CD4-positive, CD25-positive, alpha-beta regulatory T cell (primary cell): Measurements from ENCODE around the gene HTR1D. TPM values are rescaled to one million over a fixed set of nuclear protein-coding genes. Genes with fewer than 3 reads are reported as not detected.

Experiments
- ATAC-seq, 2 donors: fragments of 150-1000 bp; cut with Tn5 transposase; one replicate each; pipeline ENCODE4 v1.10.0; 2021; ENCODE audit warnings: low read depth in 2 of 2, moderate number of reproducible peaks in 2 of 2, moderate library complexity in 1 of 2
- DNase-seq, 3 donors: peaks; one replicate each; pipeline versions ENCODE4 v3.0.0 to v3.0.0-alpha.2; 2012 to 2022; ENCODE audit warnings: mixed read lengths in 1 of 3
- H3K27ac ChIP-seq: one replicate; pipeline ENCODE4 v1.7.0; 2013; ENCODE audit warnings: mild to moderate bottlenecking, low read length; ENCODE audit not compliant: insufficient read depth, poor library complexity, severe bottlenecking
- H3K27me3 ChIP-seq: one replicate; pipeline ENCODE4 v1.7.0; 2013; ENCODE audit warnings: low read length; ENCODE audit not compliant: control insufficient read depth, insufficient read depth
- H3K36me3 ChIP-seq: one replicate; pipeline ENCODE4 v1.7.0; 2013; ENCODE audit warnings: mild to moderate bottlenecking, low read length, moderate library complexity; ENCODE audit not compliant: control insufficient read depth, insufficient read depth
- H3K4me1 ChIP-seq: 2 replicates; pipeline ENCODE4 v1.7.0; 2013; ENCODE audit warnings: mild to moderate bottlenecking, low read length; ENCODE audit not compliant: insufficient read depth, control insufficient read depth, poor library complexity, severe bottlenecking
- H3K4me3 ChIP-seq: one replicate; pipeline ENCODE4 v1.7.0; 2013; ENCODE audit warnings: low read depth, mild to moderate bottlenecking, low read length, moderate library complexity
- H3K9me3 ChIP-seq, 2 experiments: 1 replicate in 1 of 2; 2 replicates in 1 of 2; pipeline ENCODE4 v1.7.0; 2013; ENCODE audit warnings: low read length in 2 of 2, mild to moderate bottlenecking in 1 of 2, moderate library complexity in 1 of 2; ENCODE audit not compliant: control insufficient read depth in 2 of 2
- H3K27ac Mint-ChIP-seq, 3 donors: one replicate each; pipeline ENCODE4 v1.8.0; 2020 to 2022; ENCODE audit warnings: mild to moderate bottlenecking in 3 of 3, mixed read lengths in 3 of 3, moderate library complexity in 2 of 3
- H3K27me3 Mint-ChIP-seq: one replicate; pipeline ENCODE4 v1.8.0; 2022; ENCODE audit warnings: mild to moderate bottlenecking, mixed read lengths
- H3K36me3 Mint-ChIP-seq: one replicate; pipeline ENCODE4 v1.8.0; 2020; ENCODE audit warnings: mixed read lengths
- H3K4me1 Mint-ChIP-seq, 4 donors: one replicate each; pipeline ENCODE4 v1.8.0; 2020 to 2022; ENCODE audit warnings: mixed read lengths in 4 of 4, mild to moderate bottlenecking in 1 of 4
- H3K4me3 Mint-ChIP-seq, 4 donors: one replicate each; pipeline ENCODE4 v1.8.0; 2020 to 2022; ENCODE audit warnings: mild to moderate bottlenecking in 4 of 4, mixed read lengths in 4 of 4, moderate library complexity in 3 of 4
- H3K9me3 Mint-ChIP-seq, 7 donors: one replicate each; pipeline ENCODE4 v1.8.0; 2020 to 2022; ENCODE audit warnings: mixed read lengths in 7 of 7, mild to moderate bottlenecking in 3 of 7, moderate library complexity in 2 of 7
- polyA plus RNA-seq, 4 donors: library from polyadenylated mRNA; unstranded; fragments of 300-500 nt; fragmentation: Illumina TruSeq; gene quantifications; one replicate each; pipeline ENCODE4 v1.2.3, GENCODE V29; 2021
- total RNA-seq: library from RNA; stranded (reverse); gene quantifications from one replicate; pipeline ENCODE4 v1.2.3, GENCODE V29; 2022

The HTR1D gene
- total and polyA plus RNA-seq, 5 donors from 2014 or later: not detected

GRCh38 chr1:23247276-23247675, 30.0 kb upstream of the HTR1D start:
- Histone ChIP-seq H3K9me3 (no peaks in the 10 kb centered on the region), H3K27me3 (no peaks in the 10 kb centered on the region), H3K36me3 (no peaks in the 10 kb centered on the region), H3K27ac (no peak overlapping the region), H3K4me3 (no peak overlapping the region), H3K4me1 (no peaks in the 10 kb centered on the region)
- Mint-ChIP-seq H3K9me3 (no peaks in the 10 kb centered on the region), H3K4me1 (no peaks in the 10 kb centered on the region), H3K27ac (no peak overlapping the region), H3K36me3 (no peaks in the 10 kb centered on the region), H3K4me3 (no peak overlapping the region), H3K27me3 (peaks cover 20% of the 10 kb centered on the region)
- ATAC-seq (no peak), DNase-seq (no peak)

- no peaks in the 10 kb centered on the region for H3K4me1 ChIP-seq
- no peaks in the 10 kb centered on the region for H3K36me3 Mint-ChIP-seq
- no peaks in the 10 kb centered on the region for H3K27me3 ChIP-seq
- no peak overlapping the region for H3K4me3 ChIP-seq
- H3K9me3 Mint-ChIP-seq: no peaks in the 10 kb centered on the region
- no peaks in the 10 kb centered on the region for H3K36me3 ChIP-seq
- no peaks in the 10 kb centered on the region for H3K9me3 ChIP-seq
- H3K27me3 Mint-ChIP-seq: peaks cover 19% of the 10 kb centered on the region
- H3K27ac Mint-ChIP-seq: no peak overlapping the region
- H3K4me3 Mint-ChIP-seq: no peak overlapping the region
- DNase-seq (no peak), ATAC-seq (no peak)
- H3K4me1 Mint-ChIP-seq: no peaks in the 10 kb centered on the region
- no peak overlapping the region for H3K27ac ChIP-seq
Measured at GRCh38 chr1:23246274-23246673, 29.0 kb upstream of the HTR1D start.

- DNase-seq: no peak
- Mint-ChIP-seq H3K4me1 (no peaks in the 10 kb centered on the region), H3K27me3 (peaks cover 10% of the 10 kb centered on the region), H3K27ac (no peak overlapping the region), H3K9me3 (peaks cover 0 to 1% (median 0%) of the 10 kb centered on the region in 7 donors), H3K4me3 (no peak overlapping the region), H3K36me3 (no peaks in the 10 kb centered on the region)
- Histone ChIP-seq H3K27ac (no peak overlapping the region), H3K9me3 (no peaks in the 10 kb centered on the region), H3K4me1 (no peaks in the 10 kb centered on the region), H3K4me3 (no peak overlapping the region), H3K36me3 (no peaks in the 10 kb centered on the region), H3K27me3 (no peaks in the 10 kb centered on the region)
- ATAC-seq: no peak
Measured at GRCh38 chr1:23244256-23244761, 27.0 kb upstream of the HTR1D start.

DNA sequence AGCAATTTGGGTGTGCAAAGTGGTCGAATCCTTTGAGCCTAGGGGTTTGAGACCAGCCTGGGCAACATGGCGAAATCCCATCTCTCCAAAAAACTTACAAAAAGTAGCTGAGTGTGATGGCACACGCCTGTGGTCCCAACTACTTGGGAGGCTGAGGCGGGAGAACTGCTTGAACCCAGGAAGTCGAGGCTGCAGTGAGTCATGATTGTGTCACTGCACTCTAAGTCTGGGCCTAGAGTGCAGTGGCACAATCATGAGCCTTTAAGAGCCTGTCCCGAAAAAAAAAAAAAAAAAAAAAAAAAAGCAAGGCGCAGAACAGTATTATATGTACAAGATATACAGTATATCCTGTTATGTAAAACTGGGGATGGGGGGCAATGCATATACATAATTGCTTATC, 25.1 kb upstream of the HTR1D start:
- no peak overlapping the region for H3K4me3 Mint-ChIP-seq

DNA sequence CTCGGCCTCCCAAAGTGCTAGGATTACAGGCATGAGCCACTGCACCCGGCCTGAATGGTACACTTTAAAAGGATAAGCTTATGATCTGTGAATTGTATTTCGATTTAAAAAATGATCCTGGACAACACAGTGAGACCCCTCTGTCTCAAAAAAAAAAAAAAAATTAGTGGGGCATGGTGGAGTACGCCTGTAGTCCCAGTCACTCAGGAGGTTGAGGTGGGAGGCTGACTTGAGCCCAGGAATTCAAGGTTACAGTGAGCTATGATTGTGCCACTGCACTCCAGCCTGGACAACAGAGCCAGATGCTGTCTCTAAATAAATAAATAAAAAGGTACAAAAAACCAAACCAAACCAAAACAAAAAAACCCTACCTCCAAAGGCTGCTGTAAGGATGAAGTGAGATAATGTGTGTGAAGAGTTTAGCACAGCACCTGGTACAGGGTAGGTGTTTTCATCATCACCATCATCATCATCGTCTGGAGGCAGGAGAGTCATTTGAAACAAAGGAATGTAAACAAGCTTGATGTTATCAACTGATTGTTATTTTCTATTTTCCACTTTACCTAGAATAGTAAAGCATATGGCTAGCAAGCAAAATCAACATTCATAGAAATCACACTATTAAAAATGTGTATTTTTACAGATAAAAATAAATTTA, 22.5 kb upstream of the HTR1D start:
- Mint-ChIP-seq H3K27ac (no peak overlapping the region), H3K4me1 (no peaks in the 10 kb centered on the region), H3K36me3 (no peaks in the 10 kb centered on the region), H3K4me3 (no peak overlapping the region), H3K9me3 (peaks cover 0 to 1% (median 0%) of the 10 kb centered on the region in 7 donors), H3K27me3 (peaks cover 22% of the 10 kb centered on the region)
- no peak overlapping the region for H3K27ac ChIP-seq
- ATAC-seq (no peak), DNase-seq (no peak)
- H3K4me3 ChIP-seq: no peak overlapping the region
- H3K4me1 ChIP-seq: no peaks in the 10 kb centered on the region
- no peaks in the 10 kb centered on the region for H3K36me3 ChIP-seq
- H3K27me3 ChIP-seq: peaks cover 3% of the 10 kb centered on the region
- no peaks in the 10 kb centered on the region for H3K9me3 ChIP-seq

More for the DNA sequence above, 25.1 kb upstream of the HTR1D start:
- Histone ChIP-seq H3K9me3 (no peaks in the 10 kb centered on the region), H3K4me1 (no peaks in the 10 kb centered on the region), H3K27me3 (peaks cover 3% of the 10 kb centered on the region), H3K36me3 (no peaks in the 10 kb centered on the region), H3K27ac (no peak overlapping the region), H3K4me3 (no peak overlapping the region)
- H3K4me1 Mint-ChIP-seq: no peaks in the 10 kb centered on the region
- H3K36me3 Mint-ChIP-seq: no peaks in the 10 kb centered on the region
- no peak for ATAC-seq
- H3K27ac Mint-ChIP-seq: no peak overlapping the region
- H3K27me3 Mint-ChIP-seq: peaks cover 18% of the 10 kb centered on the region
- H3K9me3 Mint-ChIP-seq: peaks cover 0 to 1% (median 0%) of the 10 kb centered on the region in 7 donors
- DNase-seq: no peak

- DNase-seq (no peak), ATAC-seq (no peak)
- Histone ChIP-seq H3K27ac (no peak overlapping the region), H3K36me3 (no peaks in the 10 kb centered on the region), H3K27me3 (peaks cover 3% of the 10 kb centered on the region), H3K4me1 (no peaks in the 10 kb centered on the region), H3K9me3 (no peaks in the 10 kb centered on the region), H3K4me3 (no peak overlapping the region)
- no peak overlapping the region for H3K4me3 Mint-ChIP-seq
- H3K27me3 Mint-ChIP-seq: peaks cover 27% of the 10 kb centered on the region
- no peaks in the 10 kb centered on the region for H3K36me3 Mint-ChIP-seq
- no peak overlapping the region for H3K27ac Mint-ChIP-seq
- no peaks in the 10 kb centered on the region for H3K4me1 Mint-ChIP-seq
- H3K9me3 Mint-ChIP-seq: peaks cover 0 to 1% (median 0%) of the 10 kb centered on the region in 7 donors
Measured at GRCh38 chr1:23238565-23238964, 21.3 kb upstream of the HTR1D start.

GRCh38 chr1:23237508-23237907, 20.2 kb upstream of the HTR1D start:
- DNase-seq (no peak), ATAC-seq (no peak)
- Mint-ChIP-seq H3K36me3 (no peaks in the 10 kb centered on the region), H3K4me1 (no peaks in the 10 kb centered on the region), H3K27ac (no peak overlapping the region), H3K27me3 (peaks cover 25% of the 10 kb centered on the region), H3K9me3 (peaks cover 0 to 1% (median 0%) of the 10 kb centered on the region in 7 donors), H3K4me3 (no peak overlapping the region)
- Histone ChIP-seq H3K36me3 (no peaks in the 10 kb centered on the region), H3K27ac (no peak overlapping the region), H3K4me3 (no peak overlapping the region), H3K27me3 (peaks cover 3% of the 10 kb centered on the region), H3K9me3 (no peaks in the 10 kb centered on the region), H3K4me1 (no peaks in the 10 kb centered on the region)

- Mint-ChIP-seq H3K27me3 (peaks cover 17% of the 10 kb centered on the region), H3K36me3 (peaks cover 6% of the 10 kb centered on the region), H3K9me3 (peaks cover 0 to 8% (median 2%) of the 10 kb centered on the region in 7 donors), H3K27ac (no peak overlapping the region), H3K4me3 (no peak overlapping the region), H3K4me1 (no peaks in the 10 kb centered on the region)
- ATAC-seq (no peak), DNase-seq (no peak)
- H3K36me3 ChIP-seq: no peaks in the 10 kb centered on the region
- H3K27me3 ChIP-seq: peaks cover 7% of the 10 kb centered on the region
- no peak overlapping the region for H3K27ac ChIP-seq
- H3K9me3 ChIP-seq: no peaks in the 10 kb centered on the region
- H3K4me1 ChIP-seq: no peaks in the 10 kb centered on the region
- no peak overlapping the region for H3K4me3 ChIP-seq
Measured at GRCh38 chr1:23227806-23228205, 10.5 kb upstream of the HTR1D start.
